GM15510 (cell line): Measurements from ENCODE around the gene NKX2-3.

ENCODE experiments used
- POLR2A ChIP-seq: IDR thresholded peaks from 3 replicates; pipeline ENCODE4 v1.6.1; 2011; ENCODE audit warnings: borderline replicate concordance; ENCODE audit not compliant: insufficient read length; ENCODE audit errors: extremely low read depth

NKX2-3 gene

GRCh38 chr10:99573790-99574189 lies 41.0 kb downstream of the NKX2-3 start:
- TF ChIP-seq POLR2A = no peak

GRCh38 chr10:99579971-99580370 lies 47.2 kb downstream of the NKX2-3 start:
- no peak for TF ChIP-seq POLR2A

GRCh38 chr10:99582255-99582770 lies 49.6 kb downstream of the NKX2-3 start:
- no peak for TF ChIP-seq POLR2A

- no peak for TF ChIP-seq POLR2A
These were observed 50.9 kb downstream of the NKX2-3 start for GRCh38 chr10:99583687-99584086.
